ENCODE data around the gene TUBB2A. TPM values are rescaled to one million over a fixed set of nuclear protein-coding genes. Genes with fewer than 3 reads are reported as not detected.

TUBB2A gene
- total and polyA plus RNA-seq, 4 donors: 10.8 to 53.5 (median 30.1) TPM

DNA sequence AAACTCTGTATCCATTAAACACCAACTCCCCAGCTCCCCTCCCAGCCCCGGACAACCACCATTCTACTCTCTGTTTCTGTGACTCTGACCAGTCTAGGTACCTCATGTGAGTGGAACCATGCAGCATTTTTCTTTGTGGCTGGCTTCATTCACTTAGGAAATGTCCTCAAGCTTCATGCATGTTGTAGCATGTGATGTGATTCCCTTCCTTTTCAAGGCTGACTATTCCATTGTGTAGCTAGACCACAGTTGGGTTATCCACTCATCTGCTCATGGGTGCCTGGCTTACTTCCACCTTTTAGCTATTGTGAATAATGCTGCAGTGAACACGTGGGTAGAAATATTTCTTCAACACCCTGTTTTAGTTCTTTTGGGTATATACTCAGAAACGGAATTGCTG, 47.6 kb downstream of the TUBB2A start:
- Histone ChIP-seq H3K4me1 (ENCODE audit: control insufficient read depth in 5 of 5, insufficient read depth in 5 of 5, low read length in 5 of 5) (no peaks in the 10 kb centered on the region), H3K27ac (ENCODE audit: low read depth in 1 of 2, low read length in 1 of 2) (no peak overlapping the region), H3K36me3 (ENCODE audit: control insufficient read depth in 4 of 4, insufficient read depth in 4 of 4, low read length in 4 of 4) (peaks cover 15 to 46% (median 43%) of the 10 kb centered on the region in 4 donors), H3K9me3 (ENCODE audit: control insufficient read depth in 4 of 4, insufficient read depth in 3 of 4, low read length in 3 of 4) (no peaks in the 10 kb centered on the region), H3K27me3 (ENCODE audit: control insufficient read depth in 3 of 3, insufficient read depth in 3 of 3, low read length in 2 of 3) (no peaks in the 10 kb centered on the region), H3K9ac (ENCODE audit: insufficient read depth in 1 of 2, low read length in 2 of 2) (no peak overlapping the region), H3K4me3 (no peak overlapping the region)
- DNase-seq (no peak), ATAC-seq (ENCODE audit: insufficient read depth, low FRiP score) (no peak)
- 95 to 96% methylated on average over 3 of the region's 3 CpGs for WGBS, 2 donors
- TF ChIP-seq, protein P1, sequence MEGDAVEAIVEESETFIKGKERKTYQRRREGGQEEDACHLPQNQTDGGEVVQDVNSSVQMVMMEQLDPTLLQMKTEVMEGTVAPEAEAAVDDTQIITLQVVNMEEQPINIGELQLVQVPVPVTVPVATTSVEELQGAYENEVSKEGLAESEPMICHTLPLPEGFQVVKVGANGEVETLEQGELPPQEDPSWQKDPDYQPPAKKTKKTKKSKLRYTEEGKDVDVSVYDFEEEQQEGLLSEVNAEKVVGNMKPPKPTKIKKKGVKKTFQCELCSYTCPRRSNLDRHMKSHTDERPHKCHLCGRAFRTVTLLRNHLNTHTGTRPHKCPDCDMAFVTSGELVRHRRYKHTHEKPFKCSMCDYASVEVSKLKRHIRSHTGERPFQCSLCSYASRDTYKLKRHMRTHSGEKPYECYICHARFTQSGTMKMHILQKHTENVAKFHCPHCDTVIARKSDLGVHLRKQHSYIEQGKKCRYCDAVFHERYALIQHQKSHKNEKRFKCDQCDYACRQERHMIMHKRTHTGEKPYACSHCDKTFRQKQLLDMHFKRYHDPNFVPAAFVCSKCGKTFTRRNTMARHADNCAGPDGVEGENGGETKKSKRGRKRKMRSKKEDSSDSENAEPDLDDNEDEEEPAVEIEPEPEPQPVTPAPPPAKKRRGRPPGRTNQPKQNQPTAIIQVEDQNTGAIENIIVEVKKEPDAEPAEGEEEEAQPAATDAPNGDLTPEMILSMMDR (IDR thresholded peaks at IDR 0.05; ENCODE audit: control extremely low read depth, extremely low read depth): no peak

DNA sequence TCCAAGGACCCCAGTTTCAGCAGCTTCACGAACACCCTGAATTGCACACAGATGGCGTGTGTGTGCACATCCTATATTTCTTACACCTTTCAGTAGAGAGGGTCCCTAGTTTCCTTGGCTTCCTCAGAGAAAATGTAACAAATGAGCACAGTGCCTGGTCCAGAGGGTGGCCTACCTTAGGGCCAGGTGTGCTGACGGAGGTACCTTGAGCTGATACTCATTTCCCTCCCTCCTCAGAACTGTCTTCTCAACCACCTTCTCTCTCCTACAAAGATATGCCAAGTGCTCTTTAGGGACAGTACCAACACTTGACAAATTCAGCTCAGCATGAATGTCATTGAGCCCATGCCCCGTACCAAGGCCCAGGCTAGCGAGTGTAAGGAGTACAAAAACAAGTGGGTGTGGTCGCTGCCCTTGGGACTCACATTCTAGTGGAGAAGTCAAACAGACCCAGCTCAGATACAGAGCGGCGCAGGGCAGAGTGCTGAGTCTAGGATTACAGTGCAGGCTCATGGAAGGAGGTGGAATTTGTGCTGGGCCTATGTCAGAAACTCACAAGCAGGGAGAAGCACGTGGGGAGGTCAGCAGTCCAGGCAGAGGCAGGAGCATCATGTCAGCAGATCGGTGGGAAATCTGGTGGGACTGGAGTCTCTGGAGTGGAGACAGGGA, 48.5 kb downstream of the TUBB2A start:
- ATAC-seq (ENCODE audit: insufficient read depth, low FRiP score) (no peak), DNase-seq (no peak)
- H3K9ac ChIP-seq (ENCODE audit: insufficient read depth in 1 of 2, low read length in 2 of 2): no peak overlapping the region
- TF ChIP-seq, protein P1 (IDR thresholded peaks at IDR 0.05; ENCODE audit: control extremely low read depth, extremely low read depth): no peak
- no peaks in the 10 kb centered on the region for H3K27me3 ChIP-seq (ENCODE audit: control insufficient read depth in 3 of 3, insufficient read depth in 3 of 3, low read length in 2 of 3)
- H3K36me3 ChIP-seq (ENCODE audit: control insufficient read depth in 4 of 4, insufficient read depth in 4 of 4, low read length in 4 of 4): peaks cover 13 to 54% (median 40%) of the 10 kb centered on the region in 4 donors
- H3K9me3 ChIP-seq (ENCODE audit: control insufficient read depth in 4 of 4, insufficient read depth in 3 of 4, low read length in 3 of 4): no peaks in the 10 kb centered on the region
- 83 to 96% methylated on average over 10 of the region's 10 CpGs for WGBS, 2 donors
- no peaks in the 10 kb centered on the region for H3K4me1 ChIP-seq (ENCODE audit: control insufficient read depth in 5 of 5, insufficient read depth in 5 of 5, low read length in 5 of 5)
- no peak overlapping the region for H3K4me3 ChIP-seq
- H3K27ac ChIP-seq (ENCODE audit: low read depth in 1 of 2, low read length in 1 of 2): no peak overlapping the region

Other genes starting within 250 kb of the TUBB2A start
- 100 to 1,000 TPM; 113 to 155 TPM for gene SERPINB6, start 186.0 kb downstream of the TUBB2A start, total RNA-seq
- 100 to 1,000 TPM; 126 to 129 TPM for gene SERPINB6, start 186.0 kb downstream of the TUBB2A start, polyA plus RNA-seq
- gene NQO2, start 157.7 kb downstream of the TUBB2A start, total RNA-seq: 10 to 100 TPM in 1 of 2 donors, 1 to 10 TPM in 1; 9.4 to 47.1 TPM
- gene NQO2, start 157.7 kb downstream of the TUBB2A start, polyA plus RNA-seq: 10 to 100 TPM; 42.6 to 43.7 TPM
- gene RIPK1, start 89.0 kb downstream of the TUBB2A start, total RNA-seq: 10 to 100 TPM; 21.9 to 24.1 TPM
- 10 to 100 TPM; 12.1 to 17.6 TPM for gene RIPK1, start 89.0 kb downstream of the TUBB2A start, polyA plus RNA-seq
- 10 to 100 TPM; 14.2 to 14.9 TPM for gene BPHL, start 38.8 kb downstream of the TUBB2A start, total RNA-seq
- gene BPHL, start 38.8 kb downstream of the TUBB2A start, polyA plus RNA-seq: 10 to 100 TPM in 1 of 2 donors, 1 to 10 TPM in 1; 6.0 to 11.7 TPM
- gene TUBB2B, start 70.1 kb upstream of the TUBB2A start, total RNA-seq: 1 to 10 TPM; 2.8 to 4.3 TPM
- gene TUBB2B, start 70.1 kb upstream of the TUBB2A start, polyA plus RNA-seq: 1 to 10 TPM in 1 of 2 donors, under 1 TPM in 1; 0.85 to 2.4 TPM
- gene PSMG4, start 101.4 kb upstream of the TUBB2A start, total RNA-seq: 10 to 100 TPM; 14.0 to 21.2 TPM
- 10 to 100 TPM; 19.6 to 69.7 TPM for gene PSMG4, start 101.4 kb upstream of the TUBB2A start, polyA plus RNA-seq